SK-N-SH (cell line): ENCODE measurements around the gene CLASP1.

Source experiments
- EP300 ChIP-seq, 2 experiments: IDR thresholded peaks; 2 replicates each; pipeline versions ENCODE4 v1.4.0 to v1.6.1; 2012; ENCODE audit warnings: borderline replicate concordance in 1 of 2, low read depth in 1 of 2, low read length in 1 of 2
- JUND ChIP-seq: IDR thresholded peaks from 2 replicates; pipeline ENCODE4 v1.4.0; 2012
- POLR2AphosphoS5 ChIP-seq: IDR thresholded peaks from 2 replicates; pipeline ENCODE4 v1.6.1; 2012; ENCODE audit warnings: low read depth, low read length
- RCOR1 ChIP-seq: fragments of 150-350 bp; IDR thresholded peaks from 2 replicates; pipeline ENCODE4 v1.6.1; 2017; ENCODE audit warnings: antibody characterized with exemption, low read length
- SIN3A ChIP-seq: IDR thresholded peaks from 2 replicates; pipeline ENCODE4 v1.6.1; 2012; ENCODE audit warnings: low read depth, mild to moderate bottlenecking, low read length, moderate library complexity, borderline replicate concordance
- SMC3 ChIP-seq: IDR thresholded peaks from 2 replicates; pipeline ENCODE4 v1.6.1; 2012; ENCODE audit warnings: low read depth, low read length, improper control_type of control experiment
- YY1 ChIP-seq: IDR thresholded peaks from 2 replicates; pipeline ENCODE4 v1.4.0; 2012; ENCODE audit warnings: low read depth, mild to moderate bottlenecking
- TF ChIP-seq, protein P1 (sequence below): fragments of 200-600 bp; sonication (generic); IDR thresholded peaks from 2 replicates; pipeline ENCODE4 v1.6.1; 2017; ENCODE audit warnings: antibody characterized with exemption, mild to moderate bottlenecking, moderate library complexity
- TF ChIP-seq, protein P2 (sequence below): fragments of 150-350 bp; IDR thresholded peaks from 2 replicates; pipeline ENCODE4 v1.6.1; 2017; ENCODE audit warnings: antibody characterized with exemption, low read length, low read depth, borderline replicate concordance
- TF ChIP-seq, protein P3 (sequence below): IDR thresholded peaks from 2 replicates; pipeline ENCODE4 v1.4.0; 2012; ENCODE audit warnings: low read depth

DNA sequence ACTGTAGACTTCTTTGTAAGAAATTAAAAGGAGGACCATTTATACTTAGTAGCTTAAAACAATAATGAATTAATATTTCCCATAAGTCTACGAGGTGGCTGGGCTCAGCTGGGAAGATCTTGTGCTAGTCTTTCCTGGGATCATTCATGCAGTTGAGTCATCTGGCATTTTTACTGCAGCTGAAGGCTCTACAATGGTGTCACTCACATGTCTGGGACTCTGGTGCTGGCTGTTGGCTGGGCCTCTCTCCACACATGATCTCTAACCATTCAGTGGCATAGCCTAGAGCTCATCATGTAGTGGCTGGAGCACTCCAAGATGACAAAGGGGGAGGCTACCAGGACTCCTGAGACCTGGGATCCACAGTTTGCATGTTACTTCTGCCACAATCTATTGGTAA is 35.5 kb downstream of the CLASP1 start:
- TF ChIP-seq SIN3A (no peak), SMC3 (no peak), POLR2AphosphoS5 (no peak), EP300 (IDR thresholded peaks at IDR 0.05; ENCODE audit: borderline replicate concordance in 1 of 2, low read depth in 1 of 2, low read length in 1 of 2) (no peak), JUND (no peak), RCOR1 (no peak), YY1 (no peak)
- TF ChIP-seq, protein P1, sequence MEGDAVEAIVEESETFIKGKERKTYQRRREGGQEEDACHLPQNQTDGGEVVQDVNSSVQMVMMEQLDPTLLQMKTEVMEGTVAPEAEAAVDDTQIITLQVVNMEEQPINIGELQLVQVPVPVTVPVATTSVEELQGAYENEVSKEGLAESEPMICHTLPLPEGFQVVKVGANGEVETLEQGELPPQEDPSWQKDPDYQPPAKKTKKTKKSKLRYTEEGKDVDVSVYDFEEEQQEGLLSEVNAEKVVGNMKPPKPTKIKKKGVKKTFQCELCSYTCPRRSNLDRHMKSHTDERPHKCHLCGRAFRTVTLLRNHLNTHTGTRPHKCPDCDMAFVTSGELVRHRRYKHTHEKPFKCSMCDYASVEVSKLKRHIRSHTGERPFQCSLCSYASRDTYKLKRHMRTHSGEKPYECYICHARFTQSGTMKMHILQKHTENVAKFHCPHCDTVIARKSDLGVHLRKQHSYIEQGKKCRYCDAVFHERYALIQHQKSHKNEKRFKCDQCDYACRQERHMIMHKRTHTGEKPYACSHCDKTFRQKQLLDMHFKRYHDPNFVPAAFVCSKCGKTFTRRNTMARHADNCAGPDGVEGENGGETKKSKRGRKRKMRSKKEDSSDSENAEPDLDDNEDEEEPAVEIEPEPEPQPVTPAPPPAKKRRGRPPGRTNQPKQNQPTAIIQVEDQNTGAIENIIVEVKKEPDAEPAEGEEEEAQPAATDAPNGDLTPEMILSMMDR = no peak
- TF ChIP-seq, protein P2, sequence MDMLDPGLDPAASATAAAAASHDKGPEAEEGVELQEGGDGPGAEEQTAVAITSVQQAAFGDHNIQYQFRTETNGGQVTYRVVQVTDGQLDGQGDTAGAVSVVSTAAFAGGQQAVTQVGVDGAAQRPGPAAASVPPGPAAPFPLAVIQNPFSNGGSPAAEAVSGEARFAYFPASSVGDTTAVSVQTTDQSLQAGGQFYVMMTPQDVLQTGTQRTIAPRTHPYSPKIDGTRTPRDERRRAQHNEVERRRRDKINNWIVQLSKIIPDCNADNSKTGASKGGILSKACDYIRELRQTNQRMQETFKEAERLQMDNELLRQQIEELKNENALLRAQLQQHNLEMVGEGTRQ = no peak
- TF ChIP-seq, protein P3, sequence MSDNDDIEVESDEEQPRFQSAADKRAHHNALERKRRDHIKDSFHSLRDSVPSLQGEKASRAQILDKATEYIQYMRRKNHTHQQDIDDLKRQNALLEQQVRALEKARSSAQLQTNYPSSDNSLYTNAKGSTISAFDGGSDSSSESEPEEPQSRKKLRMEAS = no peak
